Hepatic stellate cell (primary cell): ENCODE data around the gene SLC29A3.
"Not testable (repeated sequence)": the region's sequence is repeated elsewhere in the genome, so short reads cannot be mapped to it uniquely, and the experiment has no call there.

Experiments
- DNase-seq: peaks from one replicate; pipeline ENCODE4 v3.0.0; 2011; ENCODE audit warnings: low spot score

Gene SLC29A3

GRCh38 chr10:71346731-71347130 lies 27.7 kb downstream of the SLC29A3 start:
- DNase-seq: no peak

GRCh38 chr10:71347587-71348395 lies 28.7 kb downstream of the SLC29A3 start:
- no peak for DNase-seq

- DNase-seq: no peak
These were observed 29.8 kb downstream of the SLC29A3 start for GRCh38 chr10:71348850-71349249.

GRCh38 chr10:71349406-71349805 lies 30.3 kb downstream of the SLC29A3 start:
- no peak for DNase-seq

GRCh38 chr10:71351087-71351486 lies 32.0 kb downstream of the SLC29A3 start:
- no peak for DNase-seq

GRCh38 chr10:71351628-71352319 lies 32.7 kb downstream of the SLC29A3 start:
- no peak for DNase-seq

GRCh38 chr10:71353639-71354038 lies 34.6 kb downstream of the SLC29A3 start:
- DNase-seq: no peak

- DNase-seq: no peak
These were observed 35.7 kb downstream of the SLC29A3 start for GRCh38 chr10:71354776-71355175.

- no peak for DNase-seq
These were observed 36.8 kb downstream of the SLC29A3 start for GRCh38 chr10:71355886-71356285.

- no peak for DNase-seq
These were observed 38.8 kb downstream of the SLC29A3 start for GRCh38 chr10:71357792-71358265.

- no peak for DNase-seq
These were observed 39.2 kb downstream of the SLC29A3 start for GRCh38 chr10:71358277-71358676.

- DNase-seq: not testable (repeated sequence)
These were observed 39.8 kb downstream of the SLC29A3 start for GRCh38 chr10:71358906-71359305.

- no peak for DNase-seq
These were observed 40.4 kb downstream of the SLC29A3 start for GRCh38 chr10:71359364-71360046.

- DNase-seq: no peak
These were observed 41.7 kb downstream of the SLC29A3 start for GRCh38 chr10:71360735-71361134.

GRCh38 chr10:71361581-71361980 lies 42.5 kb downstream of the SLC29A3 start:
- DNase-seq: no peak

GRCh38 chr10:71362141-71362540 lies 43.1 kb downstream of the SLC29A3 start:
- DNase-seq: no peak

GRCh38 chr10:71363936-71364335 lies 44.9 kb downstream of the SLC29A3 start:
- DNase-seq: no peak

GRCh38 chr10:71365366-71365765 lies 46.3 kb downstream of the SLC29A3 start:
- no peak for DNase-seq

- DNase-seq: no peak
These were observed 47.6 kb downstream of the SLC29A3 start for GRCh38 chr10:71366690-71367089.

- DNase-seq: no peak
These were observed 48.2 kb downstream of the SLC29A3 start for GRCh38 chr10:71367271-71367670.

GRCh38 chr10:71368176-71368575 lies 49.1 kb downstream of the SLC29A3 start:
- no peak for DNase-seq

GRCh38 chr10:71368643-71369042 lies 49.6 kb downstream of the SLC29A3 start:
- no peak for DNase-seq

- DNase-seq: no peak
These were observed 50.5 kb downstream of the SLC29A3 start for GRCh38 chr10:71369602-71370001.
